DMS53 treated with DMSO at 0.1 percent for 48 hours (cell line): ENCODE measurements around the gene N4BP2.

ENCODE experiments used
- DNase-seq: peaks from one replicate; lab custom pipeline; 2025; ENCODE audit not compliant: unreplicated experiment; lab: John Stamatoyannopoulos, UW

Gene N4BP2

DNA sequence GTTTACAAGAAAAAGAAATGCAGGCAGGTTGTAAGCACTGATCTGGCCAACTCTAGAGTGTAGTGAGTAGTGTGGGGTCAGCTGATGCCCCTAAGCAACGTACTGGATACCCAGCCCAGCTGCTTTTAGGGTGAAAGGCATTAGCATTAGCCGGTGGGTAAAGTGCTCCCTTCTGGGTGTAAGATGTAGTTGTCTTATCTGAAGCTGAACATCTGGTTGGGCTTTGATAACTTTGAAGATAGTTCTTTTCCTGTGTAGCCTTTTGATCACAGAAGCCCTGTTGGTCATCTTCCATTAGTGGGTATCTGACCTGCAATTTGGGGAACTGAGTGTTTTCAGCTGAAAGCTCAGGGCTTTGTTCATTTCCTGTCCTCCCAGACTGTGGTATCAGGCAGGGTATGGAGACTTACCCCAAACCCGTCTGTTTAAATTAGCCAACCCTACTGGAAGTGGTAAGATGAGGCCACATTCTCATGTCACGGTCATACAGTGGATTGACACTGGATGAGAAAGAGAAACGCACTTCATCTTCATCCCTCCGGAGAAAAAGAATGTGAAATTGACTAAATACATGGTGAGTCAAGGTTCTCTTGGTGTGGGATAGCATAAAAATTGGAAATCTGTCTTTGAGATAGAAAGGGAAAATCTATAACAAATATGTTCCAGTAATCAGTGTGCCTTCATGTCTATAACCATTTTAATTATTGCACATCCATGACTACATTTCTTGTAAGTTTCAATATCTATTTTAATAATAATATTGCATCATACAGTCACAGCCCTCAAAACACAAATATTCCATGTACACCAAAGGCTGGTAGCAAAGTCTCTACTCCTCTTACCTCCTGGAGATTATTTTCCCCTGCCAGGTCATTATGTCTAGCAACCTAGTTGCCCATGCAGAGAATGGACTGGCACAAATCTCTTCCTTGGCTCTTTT, 148.9 kb downstream of the N4BP2 start:
- DNase-seq: no peak

DNA sequence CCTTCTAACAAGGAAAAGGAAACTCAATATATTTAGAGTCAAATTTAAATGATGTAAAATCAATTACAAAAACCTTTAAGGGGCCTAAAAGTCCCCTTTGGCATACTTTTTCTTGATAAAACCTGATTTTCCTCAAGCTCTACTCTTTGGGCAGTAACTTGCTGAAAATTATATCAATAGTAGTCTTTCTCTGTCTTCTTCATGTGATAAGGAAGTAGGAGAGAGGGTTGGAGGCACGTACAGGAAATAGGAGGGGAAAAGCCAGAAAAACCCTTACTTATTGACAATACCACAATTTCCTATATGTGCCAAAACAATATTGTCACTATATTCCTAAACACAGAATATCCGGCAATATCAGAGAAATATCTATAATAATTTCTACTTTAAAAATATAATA, 149.8 kb downstream of the N4BP2 start:
- no peak for DNase-seq
